ENCODE measurements around the gene RASL12.
"Not testable (repeated sequence)": the region's sequence is repeated elsewhere in the genome, so short reads cannot be mapped to it uniquely, and the experiment has no call there.

Gene RASL12

GRCh38 chr15:65067645-65068402, at the start of gene RASL12:
TSS of gene RASL12 (minus strand) at chr15:65067991. CDS start at chr15:65067835, 156 bp downstream.
- no peak for DNase-seq (ENCODE audit: low read depth in 2 of 2)

GRCh38 chr15:65115542-65115941, 47.8 kb upstream of the RASL12 start:
- DNase-seq (ENCODE audit: low read depth in 2 of 2), result no peak

GRCh38 chr15:65115086-65115485, 47.3 kb upstream of the RASL12 start, which contains the start of gene UBAP1L:
TSS of gene UBAP1L (minus strand) at chr15:65115200. CDS start at chr15:65106215, 8,985 bp downstream.
- no peak for DNase-seq (ENCODE audit: low read depth in 2 of 2)

GRCh38 chr15:65110676-65111292, 43.0 kb upstream of the RASL12 start:
- no peak for DNase-seq (ENCODE audit: low read depth in 2 of 2)

- DNase-seq (ENCODE audit: low read depth in 2 of 2), result no peak
Measured at GRCh38 chr15:65106011-65106590, 38.3 kb upstream of the RASL12 start.

DNA sequence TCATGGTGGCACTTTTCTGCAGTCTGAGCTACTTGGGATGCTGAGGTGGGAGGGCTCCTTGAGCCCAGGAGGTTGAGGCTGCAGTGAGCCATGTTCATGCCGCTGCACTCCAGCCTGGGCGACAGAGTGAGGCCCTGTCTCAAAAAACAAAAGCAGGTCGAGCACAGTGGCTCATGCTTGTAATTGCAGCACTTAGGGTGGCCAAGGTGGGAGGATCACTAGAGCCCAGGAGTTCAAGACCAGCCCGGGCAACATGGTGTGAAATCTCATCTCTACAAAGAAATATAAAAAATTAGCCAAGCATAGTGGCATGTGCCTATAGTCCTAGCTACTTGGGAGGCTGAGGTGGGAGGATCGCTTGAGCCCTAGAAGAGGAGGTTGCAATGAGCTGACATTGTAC, 37.2 kb upstream of the RASL12 start:
- DNase-seq (ENCODE audit: low read depth in 2 of 2), result no peak

DNA sequence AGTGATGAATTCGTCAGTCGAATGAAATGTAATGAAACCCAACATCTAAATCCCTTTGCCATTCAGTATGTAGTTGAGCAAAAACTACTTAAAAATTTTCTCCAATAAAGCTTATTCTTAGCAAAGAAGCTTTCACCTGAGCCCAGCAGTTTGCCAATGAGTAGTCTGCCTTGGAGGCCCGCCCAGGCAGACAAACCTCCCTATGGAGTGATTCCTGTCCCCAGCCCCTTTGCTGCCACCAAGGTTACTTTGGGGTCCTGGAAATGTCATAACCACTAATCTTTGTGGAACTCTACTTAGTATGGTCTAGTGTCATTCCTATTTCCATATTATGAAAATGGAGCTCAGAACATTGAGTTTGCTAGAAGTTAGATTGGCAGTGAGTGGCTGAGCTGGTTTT, 35.1 kb upstream of the RASL12 start:
- DNase-seq (ENCODE audit: low read depth in 2 of 2), result no peak

GRCh38 chr15:65101891-65102708, 34.3 kb upstream of the RASL12 start:
- no peak for DNase-seq (ENCODE audit: low read depth in 2 of 2)

- DNase-seq (ENCODE audit: low read depth in 2 of 2), result no peak
Measured at GRCh38 chr15:65101411-65101890, 33.7 kb upstream of the RASL12 start.

DNA sequence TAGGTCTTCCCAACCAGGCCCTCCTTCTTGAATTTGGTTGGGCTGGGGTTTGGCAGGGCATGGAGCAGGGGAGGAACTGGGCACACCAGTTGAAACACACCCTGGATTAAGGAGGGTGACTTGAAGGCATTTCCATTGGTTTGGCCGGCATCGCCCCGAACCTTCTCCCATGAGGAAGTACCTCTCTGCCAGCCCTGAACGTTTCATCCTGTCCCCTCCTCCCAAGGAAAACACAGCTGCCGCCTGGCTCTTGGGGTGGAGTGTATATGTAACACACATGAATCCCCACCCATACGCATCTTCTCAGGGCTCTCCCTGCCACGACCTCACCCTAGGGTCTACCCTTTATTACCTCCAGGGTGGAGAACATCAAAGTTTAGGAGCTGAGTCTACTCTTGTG, 32.7 kb upstream of the RASL12 start:
- no peak for DNase-seq (ENCODE audit: low read depth in 2 of 2)

DNA sequence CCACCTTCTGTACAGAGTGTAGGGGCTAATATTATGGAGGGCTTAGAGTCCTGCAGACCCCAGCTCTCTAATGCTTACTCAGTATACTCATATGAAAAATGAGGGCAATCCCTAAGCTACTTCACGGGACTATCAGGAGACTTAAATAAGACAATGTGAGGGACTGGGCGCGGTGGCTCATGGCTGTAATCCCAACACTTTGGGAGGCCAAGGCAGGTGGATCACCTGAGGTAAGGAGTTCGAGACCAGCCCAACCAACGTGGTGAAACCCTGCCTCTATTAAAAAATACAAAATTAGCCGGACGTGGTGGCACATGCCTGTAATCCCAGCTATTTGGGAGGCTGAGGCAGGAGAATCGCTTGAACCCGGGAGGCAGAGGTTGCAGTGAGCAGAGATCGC, 32.0 kb upstream of the RASL12 start:
- not testable (repeated sequence) for DNase-seq (ENCODE audit: low read depth in 2 of 2)

DNA sequence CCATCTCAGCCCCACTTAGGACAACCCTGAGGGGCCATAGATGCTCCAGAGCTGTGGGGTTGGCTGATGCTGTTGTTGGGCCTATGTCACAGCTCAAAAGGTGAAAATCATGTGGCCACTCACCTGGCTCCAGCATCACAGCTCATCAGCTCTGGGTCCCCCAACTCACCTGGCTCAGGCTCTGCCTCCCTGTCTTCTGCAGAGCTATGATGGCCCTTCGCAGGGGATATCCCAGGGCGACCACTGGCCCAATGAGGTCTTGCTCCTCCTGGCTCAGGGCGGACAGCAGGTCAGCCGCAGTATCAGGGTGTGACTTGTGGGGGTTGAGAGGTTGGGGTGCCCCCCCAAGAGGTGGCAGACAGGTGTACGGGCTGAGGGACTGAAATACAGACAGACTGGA, 31.5 kb upstream of the RASL12 start:
- no peak for DNase-seq (ENCODE audit: low read depth in 2 of 2)

DNA sequence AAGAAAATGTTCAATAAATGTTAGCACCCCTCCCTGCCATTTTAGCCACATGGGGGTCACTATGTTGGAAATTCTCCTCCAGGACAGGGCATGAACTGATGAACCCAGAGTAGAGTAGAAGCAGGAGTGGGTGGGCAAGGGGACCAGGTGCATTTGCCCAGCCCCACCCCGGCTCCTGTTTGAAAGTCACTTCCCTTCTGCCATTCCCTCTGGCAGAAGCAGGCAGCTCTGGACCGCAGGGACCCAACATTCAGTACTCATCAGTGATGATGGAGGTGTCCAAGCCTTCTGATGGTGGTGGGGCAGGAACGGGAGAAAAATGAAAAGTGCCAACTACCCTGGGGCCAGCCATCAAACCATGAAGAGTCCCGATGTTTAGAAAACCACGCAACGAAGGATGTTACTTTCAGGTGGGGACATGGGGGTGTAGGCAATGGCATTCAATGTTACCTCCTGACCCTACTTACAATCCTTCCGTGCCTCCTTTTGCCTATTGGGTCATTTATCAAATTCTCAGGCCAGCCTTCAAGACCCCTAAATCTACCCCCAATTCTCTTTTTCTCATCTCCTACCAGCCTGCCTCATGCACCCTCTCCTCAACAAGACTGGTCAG, 30.0 kb upstream of the RASL12 start:
- no peak for DNase-seq (ENCODE audit: low read depth in 2 of 2)

GRCh38 chr15:65096481-65097385, 28.9 kb upstream of the RASL12 start:
- no peak for DNase-seq (ENCODE audit: low read depth in 2 of 2)

- DNase-seq (ENCODE audit: low read depth in 2 of 2), result no peak
Measured at GRCh38 chr15:65095747-65096104, 27.9 kb upstream of the RASL12 start.

- no peak for DNase-seq (ENCODE audit: low read depth in 2 of 2)
Measured at GRCh38 chr15:65095011-65095746, 27.4 kb upstream of the RASL12 start.

DNA sequence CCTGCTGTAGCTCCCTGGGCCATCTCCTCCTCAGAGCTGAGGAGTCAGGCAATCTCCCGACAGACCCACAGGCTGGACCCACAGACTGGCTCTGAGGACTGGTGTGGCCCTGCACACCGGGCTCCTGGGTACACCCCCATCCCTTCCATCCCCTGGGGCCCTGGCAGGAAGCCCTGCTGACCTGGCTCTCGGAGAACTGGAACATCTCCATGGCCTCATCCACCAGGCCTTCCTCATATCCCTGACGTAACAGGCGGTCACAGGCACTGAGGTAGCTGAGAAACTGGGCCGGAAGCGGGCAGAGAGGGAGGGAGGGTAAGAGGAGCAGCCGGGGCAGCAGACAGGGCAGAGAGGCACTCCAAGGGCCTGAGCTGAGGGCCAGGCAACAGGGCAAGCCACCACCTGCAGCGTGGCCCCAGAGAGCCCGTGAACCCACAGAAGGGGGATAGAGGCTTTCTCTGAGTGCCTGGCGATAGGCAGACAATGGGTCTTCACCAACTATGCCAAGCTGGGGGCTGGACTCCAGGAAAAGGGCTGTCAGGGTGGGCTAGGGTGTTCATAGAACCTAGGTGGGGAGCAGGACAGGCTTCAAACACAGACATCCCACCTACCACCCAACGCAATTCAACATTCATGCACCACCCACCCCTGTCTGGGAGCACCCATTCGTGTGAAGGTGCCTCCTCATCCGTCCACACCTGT, 26.7 kb upstream of the RASL12 start:
- DNase-seq (ENCODE audit: low read depth in 2 of 2), result no peak

DNA sequence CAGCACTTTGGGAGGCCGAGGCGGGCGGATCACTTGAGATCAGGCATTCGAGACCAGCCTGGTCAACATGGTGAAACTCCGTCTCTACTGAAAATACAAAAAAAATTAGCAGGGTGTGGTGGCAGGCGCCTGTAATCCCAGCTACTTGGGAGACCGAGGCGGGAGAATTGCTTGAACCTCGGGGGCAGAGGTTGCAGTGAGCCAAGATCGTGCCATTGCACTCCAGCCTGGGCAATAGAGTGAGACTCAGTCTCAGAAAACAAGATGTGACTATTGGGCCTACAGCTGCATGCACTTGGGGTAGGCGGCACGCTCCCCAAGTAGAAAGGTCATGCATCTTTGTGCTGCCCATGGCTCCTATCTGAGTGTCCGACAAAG, 26.0 kb upstream of the RASL12 start:
- DNase-seq (ENCODE audit: low read depth in 2 of 2), result not testable (repeated sequence)

Data from activated CD8-positive, alpha-beta memory T cell treated with anti-CD3 and anti-CD28 coated beads for 4 hours (primary cell).